B cell (primary cell): ENCODE data around the gene ECHDC3. TPM values are rescaled to one million over a fixed set of nuclear protein-coding genes. Genes with fewer than 3 reads are reported as not detected.

Experiments used
- ATAC-seq: fragments of 200-7000 bp; cut with Tn5 transposase; one replicate; pipeline ENCODE4 v1.10.0; 2021; ENCODE audit warnings: low read depth, mild to moderate bottlenecking, moderate number of reproducible peaks, moderate library complexity
- CTCF ChIA-PET: fragments of 350-600 bp; sonication (Branson Sonifier 250); formaldehyde crosslinking; loops from one replicate; lab custom pipeline; 2021; ENCODE audit warnings: antibody characterized with exemption, inconsistent platforms; lab: Charles Lee
- POLR2A ChIA-PET: fragments of 350-600 bp; sonication (Branson Sonifier 250); formaldehyde crosslinking; loops from one replicate; lab custom pipeline; 2021; ENCODE audit warnings: antibody characterized with exemption; lab: Charles Lee
- DNase-seq: peaks from one replicate; pipeline ENCODE4 v3.0.0; 2013
- H2AFZ ChIP-seq: 2 replicates; pipeline ENCODE4 v1.6.1; 2012; ENCODE audit warnings: mild to moderate bottlenecking, low read depth, low read length; ENCODE audit not compliant: insufficient read depth, poor library complexity, severe bottlenecking
- H3K27ac ChIP-seq, 2 donors: 1 replicate in 1 of 2; 2 replicates in 1 of 2; pipeline ENCODE4 v1.5.1; 2012 to 2013; ENCODE audit warnings: low read length in 2 of 2, mild to moderate bottlenecking in 2 of 2, moderate library complexity in 1 of 2
- H3K27me3 ChIP-seq, 4 experiments: fragments of 200-600 bp in 1 of 4; sonication (generic) in 1 of 4; replicated peaks in 1 of 4; 1 replicate in 2 of 4; 2 replicates in 2 of 4; pipeline versions ENCODE4 v1.6.1 to v1.7.0; 2013 to 2016; ENCODE audit warnings: low read length in 3 of 4, mild to moderate bottlenecking in 2 of 4, mixed read lengths in 1 of 4, moderate library complexity in 1 of 4; ENCODE audit not compliant: insufficient read depth in 4 of 4, control insufficient read depth in 3 of 4; ENCODE audit errors: control extremely low read depth in 1 of 4
- H3K36me3 ChIP-seq, 2 experiments: replicated peaks in 1 of 2; 1 replicate in 1 of 2; 2 replicates in 1 of 2; pipeline versions ENCODE4 v1.6.1 to v1.7.1; 2013; ENCODE audit warnings: low read length in 1 of 2; ENCODE audit not compliant: insufficient read depth in 2 of 2, control insufficient read depth in 1 of 2; ENCODE audit errors: control extremely low read depth in 1 of 2, extremely low read depth in 1 of 2
- H3K4me1 ChIP-seq, 2 donors: fragments of 200-600 bp in 1 of 2; sonication (generic) in 1 of 2; 1 replicate in 1 of 2; 2 replicates in 1 of 2; pipeline versions ENCODE4 v1.5.1 to v1.6.1; 2013 to 2017; ENCODE audit warnings: low read length in 2 of 2; ENCODE audit not compliant: control insufficient read depth in 2 of 2, insufficient read depth in 2 of 2
- H3K4me2 ChIP-seq: replicated peaks from 2 replicates; pipeline ENCODE3; 2012; ENCODE audit warnings: mild to moderate bottlenecking, low read depth, low read length; ENCODE audit not compliant: poor library complexity, severe bottlenecking
- H3K4me3 ChIP-seq, 5 experiments: fragments of 200-600 bp in 1 of 5; sonication (generic) in 1 of 5; 1 replicate in 3 of 5; 2 replicates in 2 of 5; pipeline versions ENCODE4 v1.5.1 to v1.7.0; 2011 to 2016; ENCODE audit warnings: low read length in 4 of 5, mild to moderate bottlenecking in 4 of 5, low read depth in 2 of 5, control low read depth in 1 of 5, moderate library complexity in 1 of 5; ENCODE audit not compliant: insufficient read depth in 1 of 5; ENCODE audit errors: control extremely low read depth in 1 of 5, extremely low read depth in 1 of 5
- H3K79me2 ChIP-seq: fragments of 200-600 bp; sonication (generic); one replicate; pipeline ENCODE4 v1.6.0; 2016; ENCODE audit warnings: low read length; ENCODE audit not compliant: control insufficient read depth, insufficient read depth
- H3K9ac ChIP-seq: fragments of 200-600 bp; sonication (generic); 2 replicates; pipeline ENCODE4 v1.6.1; 2017; ENCODE audit warnings: mild to moderate bottlenecking, low read length, moderate library complexity
- H3K9me3 ChIP-seq, 3 donors: one replicate each; pipeline versions ENCODE4 v1.6.1 to v1.7.1; 2013; ENCODE audit warnings: low read length in 2 of 3; ENCODE audit not compliant: control insufficient read depth in 2 of 3, insufficient read depth in 1 of 3; ENCODE audit errors: control extremely low read depth in 1 of 3
- H4K20me1 ChIP-seq: 2 replicates; pipeline ENCODE4 v1.6.0; 2012; ENCODE audit warnings: mild to moderate bottlenecking, low read length; ENCODE audit not compliant: insufficient read depth, control insufficient read depth, poor library complexity, severe bottlenecking
- H3K27ac Mint-ChIP-seq: one replicate; pipeline ENCODE4 v1.8.0; 2021; ENCODE audit warnings: mixed read lengths
- H3K27me3 Mint-ChIP-seq: one replicate; pipeline ENCODE4 v1.8.0; 2021; ENCODE audit warnings: mixed read lengths
- H3K4me1 Mint-ChIP-seq: one replicate; pipeline ENCODE4 v1.8.0; 2021; ENCODE audit warnings: mixed read lengths
- H3K4me3 Mint-ChIP-seq: one replicate; pipeline ENCODE4 v1.8.0; 2021; ENCODE audit warnings: mixed read lengths
- H3K9me3 Mint-ChIP-seq: one replicate; pipeline ENCODE4 v1.8.0; 2022; ENCODE audit warnings: mixed read lengths; ENCODE audit not compliant: insufficient read depth
- CTCF ChIP-seq: fragments of 200-600 bp; IDR thresholded peaks from one replicate; pipeline ENCODE4 v1.8.0; 2022; ENCODE audit warnings: antibody characterized with exemption, mild to moderate bottlenecking
- EZH2 ChIP-seq: IDR thresholded peaks from 2 replicates; pipeline ENCODE4 v1.6.1; 2012; ENCODE audit warnings: borderline replicate concordance, low read depth, mild to moderate bottlenecking, moderate library complexity, low read length; ENCODE audit not compliant: insufficient read depth, poor library complexity, severe bottlenecking
- WGBS: methylation state at CpG from one replicate; pipeline ENCODE4 v1.1.5; 2013; ENCODE audit warnings: missing lambda C conversion rate; ENCODE audit not compliant: insufficient coverage; 5-methylcytosine and 5-hydroxymethylcytosine counted together
- intact Hi-C: fragments of 100-400 bp; cut with micrococcal nuclease; formaldehyde crosslinking; loops from one replicate; pipeline ENCODE4 v1.10.0; 2022
- polyA plus RNA-seq: library from polyadenylated mRNA; depleted of rRNA; stranded (reverse); fragments of >200 nt; gene quantifications from 2 replicates; pipeline ENCODE4 v1.2.3, GENCODE V29; 2012
- total RNA-seq, 2 donors: library from RNA; stranded (reverse); fragments of 120-200 nt in 1 of 2; gene quantifications; 1 replicate in 1 of 2; 2 replicates in 1 of 2; pipeline versions ENCODE4 v1.2.3 to v1.2.4, GENCODE V29; 2013 to 2022

Gene ECHDC3
- total and polyA plus RNA-seq, 2 donors (not counting 1 experiment from before 2014, with no cell fraction given), result 3.9 to 9.6 TPM

- H3K9me3 Mint-ChIP-seq, result no peaks in the 10 kb centered on the region
- Histone ChIP-seq H3K79me2 (no peaks in the 10 kb centered on the region), H3K4me1 (no peaks in the 10 kb centered on the region), H3K4me3 (no peak overlapping the region), H3K27me3 (no peaks in the 10 kb centered on the region), H3K9me3 (no peaks in the 10 kb centered on the region), H3K36me3 (no peaks in the 10 kb centered on the region), H3K27ac (no peak overlapping the region), H3K4me2 (no peak overlapping the region), H2AFZ (no peak overlapping the region), H3K9ac (no peak overlapping the region), H4K20me1 (no peaks in the 10 kb centered on the region)
- no peak for TF ChIP-seq EZH2
- no peak for TF ChIP-seq CTCF
- DNase-seq (no peak), ATAC-seq (no peak)
- intact Hi-C loops, result no loop called here
- H3K4me1 Mint-ChIP-seq, result no peaks in the 10 kb centered on the region
- POLR2A ChIA-PET, result no interaction called here
- H3K27me3 Mint-ChIP-seq, result no peaks in the 10 kb centered on the region
- WGBS, result no CpG with 5 or more reads among the region's 2 CpGs
- H3K27ac Mint-ChIP-seq, result no peak overlapping the region
- no peak overlapping the region for H3K4me3 Mint-ChIP-seq
- CTCF ChIA-PET, result no interaction called here
Measured at GRCh38 chr10:11750420-11750819, 8.2 kb downstream of the ECHDC3 start.

GRCh38 chr10:11754173-11754572, 12.0 kb downstream of the ECHDC3 start:
- H3K27ac ChIP-seq, result no peak overlapping the region
- TF ChIP-seq CTCF (no peak), EZH2 (no peak)
- no peak overlapping the region for H2AFZ ChIP-seq
- DNase-seq (no peak), ATAC-seq (no peak)
- H3K4me1 Mint-ChIP-seq, result peaks cover 6% of the 10 kb centered on the region
- no peak overlapping the region for H3K9ac ChIP-seq
- POLR2A ChIA-PET, result interaction anchor here (1.0 kb wide), 1 partner anchor 43 kb away, joined by 4 read pairs; no protein-coding TSS in a partner anchor
- no peaks in the 10 kb centered on the region for H3K27me3 Mint-ChIP-seq
- no peaks in the 10 kb centered on the region for H3K9me3 Mint-ChIP-seq
- H3K79me2 ChIP-seq, result peaks cover 8% of the 10 kb centered on the region
- no peaks in the 10 kb centered on the region for H3K9me3 ChIP-seq
- H3K27ac Mint-ChIP-seq, result no peak overlapping the region
- WGBS, result no CpG with 5 or more reads among the region's 1 CpG
- intact Hi-C loops, result no loop called here
- CTCF ChIA-PET, result interaction anchor here (1.5 to 7.8 kb wide), 2 partner anchors 234 to 239 kb away, joined by 3 to 95 read pairs; no protein-coding TSS in a partner anchor
- no peaks in the 10 kb centered on the region for H3K36me3 ChIP-seq
- H4K20me1 ChIP-seq, result no peaks in the 10 kb centered on the region
- no peaks in the 10 kb centered on the region for H3K27me3 ChIP-seq
- H3K4me2 ChIP-seq, result no peak overlapping the region
- H3K4me3 Mint-ChIP-seq, result no peak overlapping the region
- H3K4me3 ChIP-seq, result no peak overlapping the region
- peaks cover 0 to 7% of the 10 kb centered on the region in 2 donors for H3K4me1 ChIP-seq
